Panc1 (cell line): ENCODE results near the gene GRID1. TPM values are rescaled to one million over a fixed set of nuclear protein-coding genes. Genes with fewer than 3 reads are reported as not detected.

ENCODE experiments used
- ATAC-seq: fragments of 200-7000 bp; cut with Tn5 transposase; 2 replicates; pipeline ENCODE4 v1.9.1; 2020; ENCODE audit warnings: mild to moderate bottlenecking, moderate library complexity
- BruUV-seq: library from RNA; stranded (reverse); fragments of 400-500 nt; replicated peaks from 2 replicates; lab custom pipeline; 2021; lab: Mats Ljungman, UMichigan
- CTCF ChIA-PET: fragments of 300-600 bp; sonication (Branson Sonifier 250); formaldehyde crosslinking; loops from one replicate; lab custom pipeline; 2022; ENCODE audit warnings: antibody characterized with exemption; lab: Charles Lee
- POLR2A ChIA-PET: fragments of 300-600 bp; sonication (Branson Sonifier 250); formaldehyde crosslinking; loops from one replicate; lab custom pipeline; 2022; ENCODE audit warnings: antibody characterized with exemption; lab: Charles Lee
- DNase-seq: peaks from one replicate; pipeline ENCODE4 v3.0.0-alpha.2; 2010; ENCODE audit warnings: low read depth, low spot score
- H3K27ac ChIP-seq: 2 replicates; pipeline ENCODE4 v1.5.1; 2011; ENCODE audit warnings: mild to moderate bottlenecking, low read length, inconsistent platforms
- H3K27me3 ChIP-seq: fragments of 200-500 bp; sonication (Bioruptor generic); 2 replicates; pipeline ENCODE4 v1.6.0; 2014; ENCODE audit warnings: low read length, inconsistent platforms; ENCODE audit not compliant: control insufficient read depth, insufficient read depth
- H3K36me3 ChIP-seq: fragments of 200-500 bp; sonication (Bioruptor generic); 2 replicates; pipeline ENCODE4 v1.5.1; 2014; ENCODE audit warnings: inconsistent platforms, mild to moderate bottlenecking, low read length, moderate library complexity; ENCODE audit not compliant: control insufficient read depth, insufficient read depth
- H3K4me1 ChIP-seq: 2 replicates; pipeline ENCODE4 v1.5.1; 2011; ENCODE audit warnings: inconsistent platforms, mild to moderate bottlenecking, low read length, moderate library complexity; ENCODE audit not compliant: control insufficient read depth, insufficient read depth
- H3K4me3 ChIP-seq, 2 experiments: 2 replicates each; pipeline ENCODE4 v1.5.1; 2011 to 2012; ENCODE audit warnings: low read depth in 2 of 2, low read length in 2 of 2, mild to moderate bottlenecking in 2 of 2, inconsistent platforms in 1 of 2, moderate library complexity in 1 of 2
- H3K9me3 ChIP-seq: fragments of 200-500 bp; sonication (Bioruptor generic); 2 replicates; pipeline ENCODE4 v1.5.1; 2014; ENCODE audit warnings: low read depth, mild to moderate bottlenecking, inconsistent platforms, low read length, moderate library complexity; ENCODE audit not compliant: control insufficient read depth, insufficient read depth
- POLR2AphosphoS5 ChIP-seq: IDR thresholded peaks from 2 replicates; pipeline ENCODE4 v1.6.1; 2012; ENCODE audit warnings: mild to moderate bottlenecking, low read depth, low read length, moderate library complexity
- SIN3A ChIP-seq: IDR thresholded peaks from 2 replicates; pipeline ENCODE4 v1.6.1; 2012; ENCODE audit warnings: low read depth, mild to moderate bottlenecking, low read length, moderate library complexity, borderline replicate concordance; ENCODE audit not compliant: insufficient read depth
- TCF7L2 ChIP-seq: IDR thresholded peaks from 2 replicates; pipeline ENCODE4 v1.6.1; 2011; ENCODE audit warnings: mild to moderate bottlenecking, low read depth, low read length, inconsistent platforms
- in situ Hi-C: cut with HindIII; loops from 2 replicates; pipeline ENCODE4 v1.10.0; 2016; ENCODE audit warnings: low sequenced_read_pairs, low pct_unique_long_range_greater_than_20kb
- intact Hi-C: fragments of 100-400 bp; cut with micrococcal nuclease; formaldehyde crosslinking; loops from one replicate; pipeline ENCODE4 v1.10.0; 2022; ENCODE audit not compliant: unreplicated experiment
- total RNA-seq: library from RNA; stranded (reverse); gene quantifications from one replicate; pipeline ENCODE4 v1.2.1, GENCODE V29; 2021; ENCODE audit not compliant: unreplicated experiment
- TF ChIP-seq, protein P1 (sequence below), 2 experiments: IDR thresholded peaks; 2 replicates each; pipeline ENCODE4 v1.6.1; 2011 to 2012; ENCODE audit warnings: low read depth in 2 of 2, control low read depth in 1 of 2, low read length in 1 of 2, mild to moderate bottlenecking in 1 of 2, moderate library complexity in 1 of 2; ENCODE audit not compliant: insufficient read depth in 1 of 2
- TF ChIP-seq, protein P2 (sequence below): fragments of 450-650 bp; IDR thresholded peaks from 2 replicates; pipeline ENCODE4 v1.5.1; 2017; ENCODE audit warnings: mild to moderate bottlenecking

The GRID1 gene
- total RNA-seq, 1 experiment from 2014 or later: 2.3 TPM

DNA sequence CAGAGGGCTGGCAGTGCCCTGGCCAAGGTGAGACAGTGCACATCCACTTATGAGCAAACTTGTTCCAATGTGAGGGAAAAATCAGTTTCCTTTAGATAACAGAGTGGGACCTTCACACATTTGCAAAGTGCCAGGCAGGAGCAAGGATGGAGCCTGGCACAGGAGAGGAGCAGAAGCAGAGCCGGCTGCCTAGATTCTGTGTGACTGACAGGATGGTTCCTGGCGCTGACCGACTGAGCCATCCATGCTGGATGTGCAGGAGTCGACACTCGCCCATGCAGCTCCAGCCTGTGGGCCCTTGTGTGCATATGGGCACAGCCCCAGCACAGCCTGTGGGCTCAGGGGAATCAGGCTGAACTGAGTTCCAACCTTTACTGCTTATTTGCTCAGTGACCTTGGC is 346.5 kb downstream of the GRID1 start:
- ChIA-PET CTCF (no interaction called here), POLR2A (no interaction called here)
- H3K27ac ChIP-seq: no peak overlapping the region
- DNase-seq: no peak
- H3K27me3 ChIP-seq: no peaks in the 10 kb centered on the region
- H3K4me3 ChIP-seq: no peak overlapping the region
- H3K36me3 ChIP-seq: no peaks in the 10 kb centered on the region
- H3K4me1 ChIP-seq: no peaks in the 10 kb centered on the region
- in situ Hi-C loops (no loop called here), intact Hi-C loops (no loop called here)
- ATAC-seq: no peak
- BruUV-seq: no TSS peak
- H3K9me3 ChIP-seq: no peaks in the 10 kb centered on the region
- TF ChIP-seq TCF7L2 (no peak), SIN3A (no peak), POLR2AphosphoS5 (no peak)
- TF ChIP-seq, protein P1, sequence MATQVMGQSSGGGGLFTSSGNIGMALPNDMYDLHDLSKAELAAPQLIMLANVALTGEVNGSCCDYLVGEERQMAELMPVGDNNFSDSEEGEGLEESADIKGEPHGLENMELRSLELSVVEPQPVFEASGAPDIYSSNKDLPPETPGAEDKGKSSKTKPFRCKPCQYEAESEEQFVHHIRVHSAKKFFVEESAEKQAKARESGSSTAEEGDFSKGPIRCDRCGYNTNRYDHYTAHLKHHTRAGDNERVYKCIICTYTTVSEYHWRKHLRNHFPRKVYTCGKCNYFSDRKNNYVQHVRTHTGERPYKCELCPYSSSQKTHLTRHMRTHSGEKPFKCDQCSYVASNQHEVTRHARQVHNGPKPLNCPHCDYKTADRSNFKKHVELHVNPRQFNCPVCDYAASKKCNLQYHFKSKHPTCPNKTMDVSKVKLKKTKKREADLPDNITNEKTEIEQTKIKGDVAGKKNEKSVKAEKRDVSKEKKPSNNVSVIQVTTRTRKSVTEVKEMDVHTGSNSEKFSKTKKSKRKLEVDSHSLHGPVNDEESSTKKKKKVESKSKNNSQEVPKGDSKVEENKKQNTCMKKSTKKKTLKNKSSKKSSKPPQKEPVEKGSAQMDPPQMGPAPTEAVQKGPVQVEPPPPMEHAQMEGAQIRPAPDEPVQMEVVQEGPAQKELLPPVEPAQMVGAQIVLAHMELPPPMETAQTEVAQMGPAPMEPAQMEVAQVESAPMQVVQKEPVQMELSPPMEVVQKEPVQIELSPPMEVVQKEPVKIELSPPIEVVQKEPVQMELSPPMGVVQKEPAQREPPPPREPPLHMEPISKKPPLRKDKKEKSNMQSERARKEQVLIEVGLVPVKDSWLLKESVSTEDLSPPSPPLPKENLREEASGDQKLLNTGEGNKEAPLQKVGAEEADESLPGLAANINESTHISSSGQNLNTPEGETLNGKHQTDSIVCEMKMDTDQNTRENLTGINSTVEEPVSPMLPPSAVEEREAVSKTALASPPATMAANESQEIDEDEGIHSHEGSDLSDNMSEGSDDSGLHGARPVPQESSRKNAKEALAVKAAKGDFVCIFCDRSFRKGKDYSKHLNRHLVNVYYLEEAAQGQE (IDR thresholded peaks at IDR 0.05; ENCODE audit: insufficient read depth in 1 of 2, low read depth in 2 of 2, low read length in 1 of 2): no peak
- TF ChIP-seq, protein P2, sequence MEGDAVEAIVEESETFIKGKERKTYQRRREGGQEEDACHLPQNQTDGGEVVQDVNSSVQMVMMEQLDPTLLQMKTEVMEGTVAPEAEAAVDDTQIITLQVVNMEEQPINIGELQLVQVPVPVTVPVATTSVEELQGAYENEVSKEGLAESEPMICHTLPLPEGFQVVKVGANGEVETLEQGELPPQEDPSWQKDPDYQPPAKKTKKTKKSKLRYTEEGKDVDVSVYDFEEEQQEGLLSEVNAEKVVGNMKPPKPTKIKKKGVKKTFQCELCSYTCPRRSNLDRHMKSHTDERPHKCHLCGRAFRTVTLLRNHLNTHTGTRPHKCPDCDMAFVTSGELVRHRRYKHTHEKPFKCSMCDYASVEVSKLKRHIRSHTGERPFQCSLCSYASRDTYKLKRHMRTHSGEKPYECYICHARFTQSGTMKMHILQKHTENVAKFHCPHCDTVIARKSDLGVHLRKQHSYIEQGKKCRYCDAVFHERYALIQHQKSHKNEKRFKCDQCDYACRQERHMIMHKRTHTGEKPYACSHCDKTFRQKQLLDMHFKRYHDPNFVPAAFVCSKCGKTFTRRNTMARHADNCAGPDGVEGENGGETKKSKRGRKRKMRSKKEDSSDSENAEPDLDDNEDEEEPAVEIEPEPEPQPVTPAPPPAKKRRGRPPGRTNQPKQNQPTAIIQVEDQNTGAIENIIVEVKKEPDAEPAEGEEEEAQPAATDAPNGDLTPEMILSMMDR: no peak

DNA sequence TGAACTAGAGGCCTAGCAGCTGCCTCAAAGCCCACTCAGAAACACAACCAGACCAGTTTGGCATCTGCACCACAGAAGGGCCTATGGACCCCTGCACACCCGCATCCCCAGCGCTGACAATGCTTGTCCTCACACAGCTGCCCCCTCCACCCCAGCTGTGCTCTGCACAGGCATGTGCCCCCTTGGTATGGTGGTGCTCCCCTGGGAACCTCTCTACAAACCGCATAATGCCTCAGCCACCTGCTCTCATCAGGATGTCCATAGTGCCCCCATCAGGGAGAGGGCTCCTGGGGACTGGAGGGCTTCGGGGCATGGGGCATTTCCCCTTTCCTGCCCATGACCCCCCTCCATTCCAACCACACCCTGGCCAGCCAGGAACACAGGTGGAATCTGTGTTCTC is 347.5 kb downstream of the GRID1 start:
- POLR2A ChIA-PET: no interaction called here
- no peak overlapping the region for H3K4me3 ChIP-seq
- no peaks in the 10 kb centered on the region for H3K4me1 ChIP-seq
- ATAC-seq (no peak), DNase-seq (no peak)
- no TSS peak for BruUV-seq
- H3K27me3 ChIP-seq: no peaks in the 10 kb centered on the region
- H3K9me3 ChIP-seq: no peaks in the 10 kb centered on the region
- H3K36me3 ChIP-seq: no peaks in the 10 kb centered on the region
- no peak overlapping the region for H3K27ac ChIP-seq
- TF ChIP-seq, protein P2: no peak
- no peak for TF ChIP-seq TCF7L2
- TF ChIP-seq, protein P1 (IDR thresholded peaks at IDR 0.05; ENCODE audit: insufficient read depth in 1 of 2, low read depth in 2 of 2, low read length in 1 of 2): no peak
- TF ChIP-seq SIN3A: no peak
- TF ChIP-seq POLR2AphosphoS5: no peak
- CTCF ChIA-PET: no interaction called here
- in situ Hi-C loops: no loop called here
- intact Hi-C loops: no loop called here
